ENCODE results near the gene ATG9A. TPM values are rescaled to one million over a fixed set of nuclear protein-coding genes. Genes with fewer than 3 reads are reported as not detected.

Gene ATG9A
- total RNA-seq, 1 experiment from 2014 or later: 46.4 TPM

DNA sequence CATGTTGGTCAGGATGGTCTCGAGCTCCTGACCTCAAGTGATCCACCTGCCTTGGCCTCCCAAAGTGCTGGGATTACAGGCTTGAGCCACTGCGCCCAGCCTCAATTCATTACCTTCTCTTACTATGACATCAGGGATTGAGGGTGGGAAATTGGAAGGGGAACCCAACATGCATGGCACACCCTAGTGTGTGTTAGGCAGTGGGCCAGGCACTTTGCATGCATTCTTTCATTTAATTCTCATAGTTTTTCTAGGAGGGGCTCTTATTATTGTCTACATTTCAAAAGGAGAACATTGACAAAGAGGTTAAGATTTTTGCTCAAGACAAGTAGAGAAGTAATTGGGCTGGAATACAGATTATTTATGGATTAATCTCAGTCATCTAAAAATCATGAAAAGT lies 38.9 kb upstream of the ATG9A start:
- Mint-ChIP-seq H3K4me3 (no peak overlapping the region), H3K36me3 (ENCODE audit: insufficient read depth in 1 of 3, low read depth in 3 of 3) (no peaks in the 10 kb centered on the region), H3K9me3 (no peaks in the 10 kb centered on the region), H3K4me1 (peaks cover 2 to 5% of the 10 kb centered on the region in 2 experiments; a peak in 2 of 4 replicates), H3K27me3 (ENCODE audit: low read depth) (peaks cover 44% of the 10 kb centered on the region), H3K27ac (no peak overlapping the region)
- Histone ChIP-seq H2AK5ac (ENCODE audit: insufficient read length, low read length) (no peak overlapping the region), H3K56ac (ENCODE audit: insufficient read length, low read depth, low read length) (no peak overlapping the region), H2BK5ac (ENCODE audit: insufficient read length, low read length) (no peak overlapping the region), H3T11ph (ENCODE audit: low read length) (no peak overlapping the region), H2AFZ (ENCODE audit: low read length) (no peak overlapping the region), H3K9ac (ENCODE audit: extremely low read depth, insufficient read length, low read length) (no peak overlapping the region), H4K20me1 (ENCODE audit: control insufficient read depth, insufficient read depth, insufficient read length) (no peaks in the 10 kb centered on the region), H3K27ac (ENCODE audit: insufficient read length, low read depth, low read length) (no peak overlapping the region), H2BK20ac (ENCODE audit: low read depth, low read length, poor library complexity, severe bottlenecking) (no peak overlapping the region), H3K18ac (ENCODE audit: insufficient read length, low read depth, low read length) (no peak overlapping the region), H3K4ac (ENCODE audit: low read depth, low read length) (no peak overlapping the region), H2BK12ac (ENCODE audit: insufficient read length, low read depth, low read length) (no peak overlapping the region), H4K91ac (ENCODE audit: insufficient read length, low read depth, low read length) (no peak overlapping the region), H2BK120ac (ENCODE audit: low read depth, low read length, poor library complexity, severe bottlenecking) (no peak overlapping the region), H3K79me2 (ENCODE audit: insufficient read depth, low read length) (no peaks in the 10 kb centered on the region), H3K9me3 (ENCODE audit: control insufficient read depth, low read depth, low read length) (no peaks in the 10 kb centered on the region), H3K14ac (ENCODE audit: insufficient read depth, low read length) (no peak overlapping the region), H3K27me3 (ENCODE audit: insufficient read depth, low read length) (no peaks in the 10 kb centered on the region), H3K23ac (ENCODE audit: insufficient read length, low read depth, low read length) (no peak overlapping the region), H3K4me2 (ENCODE audit: insufficient read depth, insufficient read length, low read length) (no peak overlapping the region), H3K23me2 (ENCODE audit: insufficient read length, low read depth, low read length, poor library complexity, severe bottlenecking) (no peaks in the 10 kb centered on the region), H4K5ac (ENCODE audit: insufficient read length, low read depth, low read length) (no peak overlapping the region), H4K8ac (replicated peaks; ENCODE audit: insufficient read length, low read depth, low read length) (no peak overlapping the region), H3K4me1 (ENCODE audit: insufficient read depth, low read length) (no peaks in the 10 kb centered on the region), H3K79me1 (ENCODE audit: insufficient read depth, low read depth, low read length, poor library complexity, severe bottlenecking) (no peaks in the 10 kb centered on the region), H2BK15ac (ENCODE audit: low read depth, low read length) (no peak overlapping the region)
- no CpG with 5 or more reads among the region's 2 CpGs for WGBS (ENCODE audit: extremely low coverage, insufficient read length, low lambda C conversion rate)
- no peak for DNase-seq
- TF ChIP-seq, protein P1, sequence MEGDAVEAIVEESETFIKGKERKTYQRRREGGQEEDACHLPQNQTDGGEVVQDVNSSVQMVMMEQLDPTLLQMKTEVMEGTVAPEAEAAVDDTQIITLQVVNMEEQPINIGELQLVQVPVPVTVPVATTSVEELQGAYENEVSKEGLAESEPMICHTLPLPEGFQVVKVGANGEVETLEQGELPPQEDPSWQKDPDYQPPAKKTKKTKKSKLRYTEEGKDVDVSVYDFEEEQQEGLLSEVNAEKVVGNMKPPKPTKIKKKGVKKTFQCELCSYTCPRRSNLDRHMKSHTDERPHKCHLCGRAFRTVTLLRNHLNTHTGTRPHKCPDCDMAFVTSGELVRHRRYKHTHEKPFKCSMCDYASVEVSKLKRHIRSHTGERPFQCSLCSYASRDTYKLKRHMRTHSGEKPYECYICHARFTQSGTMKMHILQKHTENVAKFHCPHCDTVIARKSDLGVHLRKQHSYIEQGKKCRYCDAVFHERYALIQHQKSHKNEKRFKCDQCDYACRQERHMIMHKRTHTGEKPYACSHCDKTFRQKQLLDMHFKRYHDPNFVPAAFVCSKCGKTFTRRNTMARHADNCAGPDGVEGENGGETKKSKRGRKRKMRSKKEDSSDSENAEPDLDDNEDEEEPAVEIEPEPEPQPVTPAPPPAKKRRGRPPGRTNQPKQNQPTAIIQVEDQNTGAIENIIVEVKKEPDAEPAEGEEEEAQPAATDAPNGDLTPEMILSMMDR (conservative IDR thresholded peaks at IDR 0.05): no peak

Data from H9 (cell line).